SKM-1 treated with dmso at 0.1 percent for 144 hours (cell line): ENCODE results near the gene FAAH2.
"Not testable (repeated sequence)": the region's sequence is repeated elsewhere in the genome, so short reads cannot be mapped to it uniquely, and the experiment has no call there.

Experiments
- DNase-seq: peaks from one replicate; lab custom pipeline; 2025; ENCODE audit not compliant: unreplicated experiment; lab: John Stamatoyannopoulos, UW

FAAH2 gene

GRCh38 chrX:57379296-57379695, 92.8 kb downstream of the FAAH2 start:
- no peak for DNase-seq

GRCh38 chrX:57380026-57380796, 93.7 kb downstream of the FAAH2 start:
- no peak for DNase-seq

GRCh38 chrX:57394162-57394561, 107.7 kb downstream of the FAAH2 start:
- not testable (repeated sequence) for DNase-seq

- not testable (repeated sequence) for DNase-seq
Observed at GRCh38 chrX:57403191-57403590, 116.7 kb downstream of the FAAH2 start.

GRCh38 chrX:57406149-57406548, 119.6 kb downstream of the FAAH2 start:
- no peak for DNase-seq

GRCh38 chrX:57417827-57418226, 131.3 kb downstream of the FAAH2 start:
- no peak for DNase-seq

GRCh38 chrX:57422289-57422688, 135.8 kb downstream of the FAAH2 start:
- DNase-seq, result no peak

GRCh38 chrX:57422790-57423189, 136.3 kb downstream of the FAAH2 start:
- no peak for DNase-seq

- no peak for DNase-seq
Observed at GRCh38 chrX:57445076-57445475, 158.6 kb downstream of the FAAH2 start.

- DNase-seq, result no peak
Observed at GRCh38 chrX:57445832-57446231, 159.3 kb downstream of the FAAH2 start.

GRCh38 chrX:57447856-57448255, 161.3 kb downstream of the FAAH2 start:
- no peak for DNase-seq

- no peak for DNase-seq
Observed at GRCh38 chrX:57451426-57452020, 165.0 kb downstream of the FAAH2 start.

- DNase-seq, result peak; percentile 4
Observed at GRCh38 chrX:57453901-57454300, 167.4 kb downstream of the FAAH2 start.

- DNase-seq, result no peak
Observed at GRCh38 chrX:57481514-57481913, 195.0 kb downstream of the FAAH2 start.

- no peak for DNase-seq
Observed at GRCh38 chrX:57516491-57516890, 230.0 kb downstream of the FAAH2 start.

- no peak for DNase-seq
Observed at GRCh38 chrX:57519578-57520118, 233.1 kb downstream of the FAAH2 start.

- no peak for DNase-seq
Observed at GRCh38 chrX:57528670-57529255, 242.3 kb downstream of the FAAH2 start.
